ENCODE results near the gene CATSPER3. TPM values are rescaled to one million over a fixed set of nuclear protein-coding genes. Genes with fewer than 3 reads are reported as not detected.

Gene CATSPER3
- polyA plus RNA-seq = 0.17 and 0.80 TPM in 2 replicates
- not detected in 2 replicates for polyA minus RNA-seq

- no peaks in the 10 kb centered on the region for H3K36me3 ChIP-seq (ENCODE audit: insufficient read depth, low read length)
- TF ChIP-seq EP300 (conservative IDR thresholded peaks at IDR 0.05; ENCODE audit: poor library complexity, severe bottlenecking) (no peak), TAF1 (IDR thresholded peaks at IDR 0.05; ENCODE audit: low read depth) (no peak), RAD21 (conservative IDR thresholded peaks at IDR 0.05) (no peak), MXI1 (conservative IDR thresholded peaks at IDR 0.05; ENCODE audit: poor library complexity, severe bottlenecking) (no peak), POLR2AphosphoS5 (IDR thresholded peaks at IDR 0.05) (no peak), SMC3 (conservative IDR thresholded peaks at IDR 0.05; ENCODE audit: poor library complexity) (no peak), EZH2 (IDR thresholded peaks at IDR 0.05; ENCODE audit: borderline replicate concordance, insufficient read depth, low read length, poor library complexity, severe bottlenecking) (no peak), REST (IDR thresholded peaks at IDR 0.05; ENCODE audit: borderline replicate concordance) (no peak)
Observed at GRCh38 chr5:134967607-134968006, at the start of gene CATSPER3. Gene CATSPER3, plus strand, starts transcription at chr5:134967907. Its CDS starts 85 bp downstream, at chr5:134967992.

DNA sequence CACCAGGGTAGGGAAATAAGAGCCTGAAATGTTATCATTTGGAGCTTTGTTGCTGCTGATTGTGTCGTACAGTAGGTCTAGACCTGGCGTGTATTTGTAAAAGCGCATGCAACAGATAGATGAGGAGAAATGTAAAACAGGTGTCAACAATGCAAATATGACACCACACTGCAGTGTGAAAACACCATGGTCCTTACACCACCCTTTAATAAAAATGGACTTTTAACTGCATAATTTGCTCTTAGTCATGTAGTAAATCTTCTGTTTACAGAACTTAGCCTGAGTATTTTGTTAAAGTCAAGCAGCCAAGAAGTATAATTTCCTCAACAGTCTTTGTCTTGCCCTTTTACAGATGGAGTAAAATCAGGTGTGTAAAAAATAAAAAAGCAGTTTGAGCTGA is 48.8 kb upstream of the CATSPER3 start:
- H3K4me3 ChIP-seq (ENCODE audit: low read length) = no peak overlapping the region
- no peak overlapping the region for H3K4me2 ChIP-seq (ENCODE audit: low read length)
- H3K9me3 ChIP-seq (ENCODE audit: low read length) = no peaks in the 10 kb centered on the region
- no peaks in the 10 kb centered on the region for H4K20me1 ChIP-seq (ENCODE audit: insufficient read depth)
- no peak overlapping the region for H2AFZ ChIP-seq (ENCODE audit: low read depth, low read length)
- H3K9ac ChIP-seq (ENCODE audit: low read length) = no peak overlapping the region
- H3K27me3 ChIP-seq (ENCODE audit: insufficient read depth, low read depth, low read length) = no peaks in the 10 kb centered on the region
- TF ChIP-seq TAF1 (IDR thresholded peaks at IDR 0.05; ENCODE audit: low read depth) (no peak), EP300 (conservative IDR thresholded peaks at IDR 0.05; ENCODE audit: poor library complexity, severe bottlenecking) (no peak)
- H3F3A ChIP-seq (ENCODE audit: insufficient read depth, low read length, poor library complexity, severe bottlenecking) = no peaks in the 10 kb centered on the region
- H3K9me2 ChIP-seq (ENCODE audit: insufficient read depth, low read length) = no peaks in the 10 kb centered on the region
- H3K79me2 ChIP-seq (replicated peaks; ENCODE audit: insufficient read depth, low read length) = no peaks in the 10 kb centered on the region
- no peaks in the 10 kb centered on the region for H3K36me3 ChIP-seq (ENCODE audit: insufficient read depth, low read length)
- no peak overlapping the region for H3K27ac ChIP-seq (ENCODE audit: low read length)

More at GRCh38 chr5:134967607-134968006, at the start of gene CATSPER3:
- Histone ChIP-seq H3K9me3 (ENCODE audit: low read length) (no peaks in the 10 kb centered on the region), H3K9ac (ENCODE audit: low read length) (no peak within 1 kb of the TSS), H3K4me3 (ENCODE audit: low read length) (no peak within 1 kb of the TSS), H3F3A (ENCODE audit: insufficient read depth, low read length, poor library complexity, severe bottlenecking) (no peaks in the 10 kb centered on the region), H3K4me2 (ENCODE audit: low read length) (no peak within 1 kb of the TSS), H3K27me3 (ENCODE audit: insufficient read depth, low read depth, low read length) (no peaks in the 10 kb centered on the region), H3K9me2 (ENCODE audit: insufficient read depth, low read length) (no peaks in the 10 kb centered on the region), H3K27ac (ENCODE audit: low read length) (no peak within 1 kb of the TSS), H4K20me1 (ENCODE audit: insufficient read depth) (no peaks in the 10 kb centered on the region), H3K79me2 (replicated peaks; ENCODE audit: insufficient read depth, low read length) (no peaks in the 10 kb centered on the region), H2AFZ (ENCODE audit: low read depth, low read length) (no peak within 1 kb of the TSS)

GRCh38 chr5:134920848-134921575 is 46.7 kb upstream of the CATSPER3 start:
- no peaks in the 10 kb centered on the region for H3K36me3 ChIP-seq (ENCODE audit: insufficient read depth, low read length)
- no peak overlapping the region for H3K4me3 ChIP-seq (ENCODE audit: low read length)
- H2AFZ ChIP-seq (ENCODE audit: low read depth, low read length) = no peak overlapping the region
- no peaks in the 10 kb centered on the region for H3K79me2 ChIP-seq (replicated peaks; ENCODE audit: insufficient read depth, low read length)
- H3F3A ChIP-seq (ENCODE audit: insufficient read depth, low read length, poor library complexity, severe bottlenecking) = no peaks in the 10 kb centered on the region
- no peaks in the 10 kb centered on the region for H3K9me2 ChIP-seq (ENCODE audit: insufficient read depth, low read length)
- no peak overlapping the region for H3K27ac ChIP-seq (ENCODE audit: low read length)
- H3K9me3 ChIP-seq (ENCODE audit: low read length) = no peaks in the 10 kb centered on the region
- TF ChIP-seq EP300 (conservative IDR thresholded peaks at IDR 0.05; ENCODE audit: poor library complexity, severe bottlenecking) (no peak), CTCF (IDR thresholded peaks at IDR 0.05; ENCODE audit: poor library complexity, severe bottlenecking) (no peak), RAD21 (conservative IDR thresholded peaks at IDR 0.05) (no peak), EZH2 (IDR thresholded peaks at IDR 0.05; ENCODE audit: borderline replicate concordance, insufficient read depth, low read length, poor library complexity, severe bottlenecking) (no peak), MXI1 (conservative IDR thresholded peaks at IDR 0.05; ENCODE audit: poor library complexity, severe bottlenecking) (no peak), POLR2AphosphoS5 (IDR thresholded peaks at IDR 0.05) (no peak), TAF1 (IDR thresholded peaks at IDR 0.05; ENCODE audit: low read depth) (no peak), SMC3 (conservative IDR thresholded peaks at IDR 0.05; ENCODE audit: poor library complexity) (no peak), REST (IDR thresholded peaks at IDR 0.05; ENCODE audit: borderline replicate concordance) (no peak)
- H3K4me2 ChIP-seq (ENCODE audit: low read length) = no peak overlapping the region
- no peaks in the 10 kb centered on the region for H3K27me3 ChIP-seq (ENCODE audit: insufficient read depth, low read depth, low read length)
- no peaks in the 10 kb centered on the region for H4K20me1 ChIP-seq (ENCODE audit: insufficient read depth)
- no peak overlapping the region for H3K9ac ChIP-seq (ENCODE audit: low read length)

Data from neural cell (in vitro differentiated cells).